RWPE1 (cell line): ENCODE measurements around the gene TRIM46.

Experiments used
- CTCF ChIA-PET: fragments of 350-600 bp; sonication (Branson Sonifier 250); formaldehyde crosslinking; extraction: SDS; loops from one replicate; lab custom pipeline; 2021; lab: Yijun Ruan, JAX
- POLR2A ChIA-PET: fragments of 400-600 bp; formaldehyde crosslinking; extraction: SDS; loops from one replicate; lab custom pipeline; 2020; ENCODE audit warnings: antibody characterized with exemption; ENCODE audit not compliant: low non-redundant PET; lab: Yijun Ruan, JAX
- DNase-seq: peaks from one replicate; pipeline ENCODE4 v3.0.0; 2012; ENCODE audit warnings: low spot score
- H3K27ac ChIP-seq: fragments of 450-650 bp; 2 replicates; pipeline ENCODE4 v1.5.1; 2017
- TF ChIP-seq, protein P1 (sequence below): fragments of 450-650 bp; conservative IDR thresholded peaks from 2 replicates; pipeline ENCODE4 v1.5.1; 2017; ENCODE audit warnings: low read depth, mild to moderate bottlenecking

Gene TRIM46

DNA sequence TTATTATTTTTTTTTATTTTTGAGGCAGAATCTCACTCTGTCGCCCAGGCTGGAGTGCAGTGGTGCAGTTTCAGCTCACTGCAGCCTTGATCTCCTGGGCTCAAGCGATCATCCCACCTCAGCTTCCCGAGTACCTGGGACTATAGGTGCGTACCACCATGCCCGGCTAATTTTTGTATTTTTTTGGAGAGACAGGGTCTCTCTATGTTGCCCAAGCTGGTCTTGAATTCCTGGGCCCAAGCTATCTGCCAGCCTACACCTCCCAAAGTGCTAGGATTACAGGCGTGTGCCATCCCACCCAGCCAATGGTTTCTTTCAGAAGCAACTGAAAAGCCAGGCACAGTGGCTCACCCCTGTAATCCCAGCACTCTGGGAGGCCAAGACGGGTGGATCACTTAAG lies 2.8 kb upstream of the TRIM46 start:
- TF ChIP-seq, protein P1, sequence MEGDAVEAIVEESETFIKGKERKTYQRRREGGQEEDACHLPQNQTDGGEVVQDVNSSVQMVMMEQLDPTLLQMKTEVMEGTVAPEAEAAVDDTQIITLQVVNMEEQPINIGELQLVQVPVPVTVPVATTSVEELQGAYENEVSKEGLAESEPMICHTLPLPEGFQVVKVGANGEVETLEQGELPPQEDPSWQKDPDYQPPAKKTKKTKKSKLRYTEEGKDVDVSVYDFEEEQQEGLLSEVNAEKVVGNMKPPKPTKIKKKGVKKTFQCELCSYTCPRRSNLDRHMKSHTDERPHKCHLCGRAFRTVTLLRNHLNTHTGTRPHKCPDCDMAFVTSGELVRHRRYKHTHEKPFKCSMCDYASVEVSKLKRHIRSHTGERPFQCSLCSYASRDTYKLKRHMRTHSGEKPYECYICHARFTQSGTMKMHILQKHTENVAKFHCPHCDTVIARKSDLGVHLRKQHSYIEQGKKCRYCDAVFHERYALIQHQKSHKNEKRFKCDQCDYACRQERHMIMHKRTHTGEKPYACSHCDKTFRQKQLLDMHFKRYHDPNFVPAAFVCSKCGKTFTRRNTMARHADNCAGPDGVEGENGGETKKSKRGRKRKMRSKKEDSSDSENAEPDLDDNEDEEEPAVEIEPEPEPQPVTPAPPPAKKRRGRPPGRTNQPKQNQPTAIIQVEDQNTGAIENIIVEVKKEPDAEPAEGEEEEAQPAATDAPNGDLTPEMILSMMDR, result no peak
- ChIA-PET POLR2A (interaction anchor here (0.6 kb wide), 1 partner anchor 28 kb away, joined by 4 read pairs; no protein-coding TSS in a partner anchor), CTCF (interaction anchor here (2.5 to 3.7 kb wide), 2 partner anchors 79 to 85 kb away, joined by 17 to 21 read pairs; no protein-coding TSS in a partner anchor)
- H3K27ac ChIP-seq, result no peak overlapping the region
- DNase-seq, result no peak

DNA sequence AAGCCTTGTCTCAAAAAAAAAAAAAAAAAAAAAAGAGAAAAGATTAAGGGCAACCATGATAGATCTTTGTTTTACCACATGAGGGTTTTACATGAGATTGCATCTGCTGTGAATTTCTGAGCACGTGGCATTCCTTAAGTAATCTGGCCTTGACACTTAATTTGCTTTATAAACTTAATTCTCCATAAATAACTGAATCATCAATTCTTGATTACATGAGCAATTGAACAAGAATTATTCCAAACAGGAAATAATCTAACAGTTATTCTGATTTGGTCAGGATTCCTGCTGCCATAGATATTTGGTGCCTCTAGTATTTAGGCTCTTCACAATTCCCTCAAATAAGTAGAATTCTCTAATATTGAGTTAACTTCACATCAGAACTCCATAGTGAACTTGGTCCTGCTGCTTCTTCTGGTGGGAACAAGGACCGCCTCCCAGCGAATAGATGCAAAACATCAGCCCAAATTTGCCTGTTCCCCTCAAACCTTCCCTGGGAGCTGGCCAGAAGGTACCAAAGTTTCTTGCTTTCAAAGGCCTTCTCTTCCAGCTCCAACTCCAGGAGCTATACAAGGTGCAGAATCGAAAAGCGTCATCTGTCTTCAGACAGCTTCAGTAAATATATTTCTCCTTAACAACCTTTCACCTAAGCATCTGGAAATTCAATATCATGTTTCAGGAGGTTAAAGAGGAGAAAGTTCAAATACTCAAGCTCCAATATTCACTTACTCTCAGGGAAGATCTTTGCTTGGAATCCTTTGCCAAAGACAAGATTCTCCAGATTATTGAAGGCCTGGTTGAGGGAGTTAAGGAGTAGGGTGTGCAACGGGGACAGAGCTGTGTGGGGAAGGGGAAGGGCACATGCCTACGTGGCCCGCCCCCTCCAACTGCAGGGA lies 1.6 kb upstream of the TRIM46 start:
- peak overlapping the region; percentile 87 for H3K27ac ChIP-seq
- DNase-seq, result no peak
- TF ChIP-seq, protein P1, result no peak
- POLR2A ChIA-PET, result interaction anchor here (1.1 kb wide), 1 partner anchor 37 kb away, joined by 7 read pairs; no protein-coding TSS in a partner anchor
- CTCF ChIA-PET, result interaction anchor here (0.7 to 3.7 kb wide), 9 partner anchors 16 to 93 kb away, joined by 3 to 26 read pairs (median 6); partner anchors contain the start of gene EFNA3

DNA sequence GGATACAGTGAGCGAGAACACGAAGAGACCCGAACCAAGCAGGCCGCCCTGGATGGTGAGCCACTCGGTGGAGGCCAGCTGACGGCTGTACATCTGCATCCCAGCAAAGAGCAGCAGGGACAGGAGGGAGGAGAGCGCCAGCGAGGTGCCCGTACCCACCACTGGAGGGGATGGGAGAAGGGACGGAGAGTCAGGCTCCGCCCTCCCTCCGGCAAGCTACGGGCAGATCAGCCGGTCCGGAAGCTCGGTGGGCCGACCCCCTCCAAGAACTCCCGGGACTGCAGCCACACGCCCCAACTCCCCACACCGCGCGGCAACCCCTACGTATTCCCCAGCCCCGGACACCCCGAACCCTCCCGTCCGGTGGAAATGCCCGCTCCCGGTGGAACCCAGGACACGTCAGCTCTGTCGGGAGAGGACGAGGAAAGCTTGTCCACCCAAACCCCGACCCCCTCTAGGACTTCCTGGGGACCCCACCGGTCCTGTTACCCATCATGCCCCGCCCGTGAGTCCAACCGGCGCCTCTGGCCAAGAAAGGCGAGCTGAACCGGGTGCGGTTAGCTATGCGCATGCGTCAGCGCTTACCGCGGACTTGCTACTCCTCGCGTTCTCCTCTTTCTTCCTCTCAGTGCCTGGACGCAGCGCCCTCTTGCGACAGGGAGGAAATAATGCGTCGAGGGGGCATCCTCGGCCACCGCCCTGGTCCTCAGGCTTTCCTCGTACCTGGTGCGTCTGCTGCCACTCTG lies 744 bp upstream of the TRIM46 start, which contains the start of gene KRTCAP2:
Gene KRTCAP2 (minus strand): TSS at position 573 of the 746 bp plus-strand sequence. CDS start 80 bp downstream, at position 493.
- peak; percentile 98 for DNase-seq
- peak within 1 kb of the TSS; percentile 87 for H3K27ac ChIP-seq
- ChIA-PET POLR2A (interaction anchor here (0.6 to 1.1 kb wide), 3 partner anchors 37 to 42 kb away, joined by 3 to 7 read pairs (median 7); no protein-coding TSS in a partner anchor), CTCF (interaction anchor here (0.6 to 3.7 kb wide), 18 partner anchors 9 to 173 kb away, joined by 3 to 26 read pairs (median 4); partner anchors contain the start of gene EFNA3)
- TF ChIP-seq, protein P1, result peak; percentile 93

DNA sequence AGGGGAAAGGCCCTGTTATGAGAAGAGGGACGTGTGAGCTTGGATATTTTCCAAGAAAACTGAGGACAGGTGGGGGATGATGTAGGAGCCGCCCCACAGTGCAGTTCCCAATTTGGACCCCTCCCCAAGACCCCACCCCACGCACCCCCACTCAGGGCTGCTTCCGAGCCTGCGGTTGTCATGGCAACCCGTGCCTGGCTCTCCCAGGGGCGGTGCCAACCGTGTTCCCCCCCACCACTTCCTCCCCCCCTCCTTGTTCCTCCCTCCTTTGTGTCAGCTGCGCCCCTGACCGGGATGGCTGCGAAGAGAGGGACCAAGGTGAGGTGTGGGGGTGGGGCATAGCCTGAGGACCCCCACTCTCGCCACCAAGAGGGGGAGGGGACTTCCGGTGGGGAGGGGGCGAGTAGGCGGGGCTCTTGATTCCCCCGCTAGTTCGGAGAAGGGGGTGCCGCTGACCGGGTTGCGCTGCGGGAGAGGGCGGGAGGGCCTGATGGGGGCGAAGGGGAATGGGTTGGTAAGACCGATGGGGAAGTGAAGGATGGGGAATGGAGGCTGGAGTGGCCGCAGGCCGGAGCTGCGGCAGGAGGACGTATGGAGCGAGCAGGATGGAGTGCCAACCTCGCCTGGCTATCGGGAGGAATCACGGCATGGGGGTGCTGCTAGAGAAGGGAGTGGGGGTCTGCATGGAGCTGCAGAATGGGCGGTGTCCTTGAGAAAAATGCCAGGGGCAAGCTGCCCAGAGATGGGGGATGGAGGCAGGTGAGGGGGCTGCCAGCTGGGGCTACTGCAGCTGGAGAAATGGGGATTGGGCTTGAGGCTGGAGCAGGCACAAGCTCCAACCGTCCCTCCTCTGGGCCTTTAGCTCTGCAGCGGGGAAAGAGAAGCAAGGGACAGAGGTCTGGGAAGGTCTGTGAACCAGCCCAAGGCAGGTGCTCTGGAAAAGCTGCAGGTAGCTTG lies 953 bp downstream of the TRIM46 start:
- H3K27ac ChIP-seq, result peak overlapping the region; percentile 87
- DNase-seq, result no peak
- TF ChIP-seq, protein P1, result no peak
- ChIA-PET CTCF (interaction anchor here (0.7 to 2.7 kb wide), 5 partner anchors 19 to 173 kb away, joined by 3 to 25 read pairs (median 3); no protein-coding TSS in a partner anchor), POLR2A (no interaction called here)

DNA sequence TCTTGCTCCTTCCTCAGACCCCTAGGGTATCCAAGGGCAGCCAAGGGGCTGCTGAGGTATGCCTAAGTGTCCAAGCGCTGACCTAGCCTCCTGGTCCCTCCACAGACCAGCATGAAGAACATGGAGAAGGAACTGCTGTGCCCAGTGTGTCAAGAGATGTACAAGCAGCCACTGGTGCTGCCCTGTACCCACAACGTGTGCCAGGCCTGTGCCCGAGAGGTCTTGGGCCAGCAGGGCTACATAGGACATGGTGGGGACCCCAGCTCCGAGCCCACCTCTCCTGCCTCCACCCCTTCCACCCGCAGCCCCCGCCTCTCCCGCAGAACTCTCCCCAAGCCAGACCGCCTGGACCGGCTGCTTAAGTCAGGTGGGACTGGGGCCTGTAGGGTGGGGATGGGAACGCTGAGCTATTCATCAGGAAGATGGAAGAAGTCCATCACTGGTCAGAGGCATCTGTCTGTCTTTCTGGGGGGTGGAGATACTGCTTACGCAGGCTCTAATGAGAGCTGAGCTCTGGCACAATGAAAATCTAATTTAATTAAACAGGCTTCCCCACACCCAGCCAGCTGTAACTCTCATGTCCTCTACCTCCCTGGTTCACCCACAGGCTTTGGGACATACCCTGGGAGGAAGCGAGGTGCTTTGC lies 1.8 kb downstream of the TRIM46 start:
- ChIA-PET CTCF (interaction anchor here (0.9 to 2.7 kb wide), 3 partner anchors 18 to 84 kb away, joined by 3 to 25 read pairs (median 3); no protein-coding TSS in a partner anchor), POLR2A (no interaction called here)
- no peak for DNase-seq
- TF ChIP-seq, protein P1, result no peak
- H3K27ac ChIP-seq, result peak overlapping the region; percentile 87
